Activated CD8-positive, alpha-beta T cell treated with anti-CD3 and anti-CD28 coated beads for 36 hours (primary cell): ENCODE data around the gene GMPR. TPM values are rescaled to one million over a fixed set of nuclear protein-coding genes. Genes with fewer than 3 reads are reported as not detected.

Experiments used
- ATAC-seq: fragments of 200-7000 bp; cut with Tn5 transposase; one replicate; pipeline ENCODE4 v1.10.0; 2021; ENCODE audit warnings: mild to moderate bottlenecking, moderate library complexity
- CTCF ChIA-PET: fragments of 350-600 bp; sonication (Branson Sonifier 250); formaldehyde crosslinking; loops from one replicate; lab custom pipeline; 2021; ENCODE audit warnings: antibody characterized with exemption; lab: Charles Lee
- POLR2A ChIA-PET: fragments of 350-600 bp; sonication (Branson Sonifier 250); formaldehyde crosslinking; loops from one replicate; lab custom pipeline; 2021; ENCODE audit warnings: antibody characterized with exemption; lab: Charles Lee
- DNase-seq: peaks from one replicate; pipeline ENCODE4 v3.0.0-alpha.2; 2020
- H3K27ac Mint-ChIP-seq: one replicate; pipeline ENCODE4 v1.8.0; 2021; ENCODE audit warnings: mild to moderate bottlenecking, mixed read lengths
- H3K27me3 Mint-ChIP-seq: one replicate; pipeline ENCODE4 v1.8.0; 2021; ENCODE audit warnings: mixed read lengths
- H3K36me3 Mint-ChIP-seq: one replicate; pipeline ENCODE4 v1.8.0; 2021; ENCODE audit warnings: low read depth, mixed read lengths
- H3K4me1 Mint-ChIP-seq: one replicate; pipeline ENCODE4 v1.8.0; 2021; ENCODE audit warnings: low read depth, mixed read lengths
- H3K4me3 Mint-ChIP-seq: one replicate; pipeline ENCODE4 v1.8.0; 2021; ENCODE audit warnings: mild to moderate bottlenecking, moderate library complexity, mixed read lengths
- H3K9me3 Mint-ChIP-seq: one replicate; pipeline ENCODE4 v1.8.0; 2021; ENCODE audit warnings: mixed read lengths
- intact Hi-C: fragments of 100-400 bp; cut with micrococcal nuclease; formaldehyde crosslinking; loops from one replicate; pipeline ENCODE4 v1.10.0; 2022
- total RNA-seq, 2 experiments: library from RNA; stranded (reverse); gene quantifications; one replicate each; pipeline ENCODE4 v1.2.3, GENCODE V29; 2021
- TF ChIP-seq, protein P1 (sequence below): fragments of 200-600 bp; IDR thresholded peaks from one replicate; pipeline ENCODE4 v1.8.0; 2022; ENCODE audit warnings: antibody characterized with exemption, mild to moderate bottlenecking

Gene GMPR
- total RNA-seq, 2 experiments from 2014 or later = 0.31 to 0.65 TPM

DNA sequence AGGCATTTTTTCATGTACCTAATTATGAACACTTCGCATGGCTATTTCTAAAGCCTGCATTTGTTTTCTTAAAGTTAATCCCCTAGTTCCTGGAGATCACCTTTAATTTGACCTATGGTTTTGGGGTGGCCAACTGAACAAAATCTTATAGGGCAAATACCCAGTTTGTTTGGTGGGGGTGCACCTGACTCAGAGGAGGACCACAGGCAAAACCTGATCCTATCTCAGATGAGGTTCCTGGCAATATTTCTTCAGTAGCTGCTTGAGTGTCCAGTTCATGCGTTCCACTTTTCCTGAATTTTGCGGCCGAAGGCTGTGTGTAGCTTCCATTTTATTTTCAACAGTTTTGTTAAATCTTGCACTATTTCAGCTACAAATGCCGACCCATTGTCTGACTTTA is 10.3 kb upstream of the GMPR start:
- TF ChIP-seq, protein P1, sequence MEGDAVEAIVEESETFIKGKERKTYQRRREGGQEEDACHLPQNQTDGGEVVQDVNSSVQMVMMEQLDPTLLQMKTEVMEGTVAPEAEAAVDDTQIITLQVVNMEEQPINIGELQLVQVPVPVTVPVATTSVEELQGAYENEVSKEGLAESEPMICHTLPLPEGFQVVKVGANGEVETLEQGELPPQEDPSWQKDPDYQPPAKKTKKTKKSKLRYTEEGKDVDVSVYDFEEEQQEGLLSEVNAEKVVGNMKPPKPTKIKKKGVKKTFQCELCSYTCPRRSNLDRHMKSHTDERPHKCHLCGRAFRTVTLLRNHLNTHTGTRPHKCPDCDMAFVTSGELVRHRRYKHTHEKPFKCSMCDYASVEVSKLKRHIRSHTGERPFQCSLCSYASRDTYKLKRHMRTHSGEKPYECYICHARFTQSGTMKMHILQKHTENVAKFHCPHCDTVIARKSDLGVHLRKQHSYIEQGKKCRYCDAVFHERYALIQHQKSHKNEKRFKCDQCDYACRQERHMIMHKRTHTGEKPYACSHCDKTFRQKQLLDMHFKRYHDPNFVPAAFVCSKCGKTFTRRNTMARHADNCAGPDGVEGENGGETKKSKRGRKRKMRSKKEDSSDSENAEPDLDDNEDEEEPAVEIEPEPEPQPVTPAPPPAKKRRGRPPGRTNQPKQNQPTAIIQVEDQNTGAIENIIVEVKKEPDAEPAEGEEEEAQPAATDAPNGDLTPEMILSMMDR = no peak
- no peaks in the 10 kb centered on the region for H3K9me3 Mint-ChIP-seq
- ChIA-PET POLR2A (no interaction called here), CTCF (interaction anchor here (1.0 kb wide), 1 partner anchor 12 kb away, joined by 5 read pairs; no protein-coding TSS in a partner anchor)
- ATAC-seq (no peak), DNase-seq (no peak)
- no peak overlapping the region for H3K4me3 Mint-ChIP-seq
- H3K27ac Mint-ChIP-seq = no peak overlapping the region
- no peaks in the 10 kb centered on the region for H3K4me1 Mint-ChIP-seq
- H3K27me3 Mint-ChIP-seq = peaks cover 6% of the 10 kb centered on the region
- intact Hi-C loops = no loop called here
- H3K36me3 Mint-ChIP-seq = no peaks in the 10 kb centered on the region

DNA sequence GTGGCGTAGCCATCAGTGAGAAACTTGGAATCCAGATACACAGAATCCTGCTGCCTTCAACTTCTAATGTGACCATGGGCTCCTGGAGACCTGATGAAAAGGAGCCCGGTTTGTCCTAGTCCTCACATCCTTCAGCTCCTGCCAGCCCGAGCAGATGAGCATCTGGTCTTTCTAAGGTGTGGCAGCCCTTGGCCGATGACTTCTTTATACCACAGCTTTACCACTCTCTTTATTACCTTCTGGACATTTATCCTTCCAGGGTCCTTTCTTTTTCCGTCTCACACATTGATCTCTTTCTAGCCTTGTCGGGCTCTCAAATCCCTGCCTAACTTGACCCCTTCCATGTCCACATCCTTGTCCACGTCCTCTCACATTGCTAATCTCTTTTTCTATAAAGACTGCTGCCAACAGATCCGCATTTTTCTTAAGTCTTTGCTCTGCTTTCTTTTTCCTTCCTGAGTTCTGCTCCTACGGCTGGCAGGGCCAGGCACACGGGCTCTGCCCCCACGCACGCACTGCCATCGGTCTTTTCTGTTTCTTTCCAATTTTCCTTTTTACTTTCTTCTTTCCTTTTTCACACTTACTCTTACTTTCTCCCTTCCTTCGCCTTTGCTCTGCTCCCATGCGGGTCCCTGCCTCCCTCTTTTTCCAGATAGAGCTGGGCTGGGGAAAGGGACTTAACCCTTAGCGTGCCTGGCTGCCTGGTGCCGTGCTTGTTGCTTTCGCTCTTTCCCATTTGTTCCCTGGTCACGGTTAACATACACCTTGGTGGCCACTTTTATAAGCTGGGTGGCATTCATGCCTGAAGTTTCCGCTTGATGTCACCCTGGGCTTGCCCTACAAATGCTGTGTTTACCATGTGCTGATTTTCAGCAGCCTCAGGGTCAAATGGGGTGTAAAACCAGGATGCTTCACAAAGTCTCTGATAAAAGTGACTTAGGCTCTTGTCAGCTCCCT is 9.4 kb upstream of the GMPR start:
- Mint-ChIP-seq H3K4me1 (no peaks in the 10 kb centered on the region), H3K27me3 (peaks cover 9% of the 10 kb centered on the region), H3K9me3 (no peaks in the 10 kb centered on the region), H3K4me3 (no peak overlapping the region), H3K36me3 (no peaks in the 10 kb centered on the region), H3K27ac (no peak overlapping the region)
- DNase-seq = no peak
- ChIA-PET POLR2A (no interaction called here), CTCF (interaction anchor here (1.0 kb wide), 1 partner anchor 11 kb away, joined by 5 read pairs; no protein-coding TSS in a partner anchor)
- ATAC-seq = no peak
- intact Hi-C loops = no loop called here
- TF ChIP-seq, protein P1 = no peak

DNA sequence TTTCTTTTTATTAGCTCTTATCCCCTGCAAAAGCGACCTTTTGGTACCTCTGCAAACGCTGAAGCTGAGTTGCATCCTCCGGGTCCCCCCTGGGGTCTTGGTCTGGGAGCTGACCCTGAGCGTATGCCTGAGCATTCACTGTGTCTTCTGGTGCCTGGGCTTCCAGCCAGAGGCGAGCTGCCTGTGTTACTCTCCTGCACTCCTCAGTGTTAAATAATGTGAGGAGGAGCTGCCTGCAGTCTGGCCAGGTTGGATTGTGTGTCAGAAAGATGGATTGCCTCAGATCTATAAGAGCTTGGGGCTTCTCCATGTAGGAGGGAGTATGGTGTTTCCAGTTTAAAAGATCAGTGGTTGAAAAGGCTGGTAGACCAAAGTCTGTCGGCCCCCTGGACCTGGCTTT is 8.7 kb upstream of the GMPR start:
- Mint-ChIP-seq H3K4me1 (no peaks in the 10 kb centered on the region), H3K36me3 (no peaks in the 10 kb centered on the region), H3K9me3 (no peaks in the 10 kb centered on the region), H3K27me3 (peaks cover 9% of the 10 kb centered on the region), H3K4me3 (no peak overlapping the region), H3K27ac (no peak overlapping the region)
- TF ChIP-seq, protein P1 = no peak
- intact Hi-C loops = no loop called here
- POLR2A ChIA-PET = no interaction called here
- CTCF ChIA-PET = interaction anchor here (0.7 to 0.8 kb wide), 2 partner anchors 12 to 24 kb away, joined by 3 read pairs; no protein-coding TSS in a partner anchor
- DNase-seq = no peak
- ATAC-seq = no peak

DNA sequence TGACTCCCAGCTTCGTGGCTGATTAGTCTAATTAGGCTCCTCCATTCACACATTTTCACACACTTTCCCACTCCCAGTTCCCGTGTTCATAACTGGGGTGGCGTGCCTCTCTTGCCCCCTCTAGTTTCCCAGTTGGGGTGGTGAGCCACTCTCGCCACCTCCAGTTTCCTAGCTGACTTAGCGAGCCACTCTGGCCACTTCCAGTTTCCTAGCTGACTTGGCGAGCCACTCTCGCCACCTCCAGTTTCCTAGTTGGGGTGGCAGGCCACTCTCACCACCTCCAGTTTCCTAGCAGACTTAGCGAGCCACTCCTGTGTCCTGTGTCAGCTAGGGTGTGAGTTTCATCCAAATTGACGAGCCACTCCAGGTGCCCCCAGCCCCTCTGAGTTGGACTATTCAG is 7.4 kb upstream of the GMPR start:
- CTCF ChIA-PET = interaction anchor here (1.5 kb wide), 1 partner anchor 26 kb away, joined by 3 read pairs; no protein-coding TSS in a partner anchor

More for the DNA sequence above, 7.4 kb upstream of the GMPR start:
- TF ChIP-seq, protein P1 = no peak
- ATAC-seq (no peak), DNase-seq (no peak)
- Mint-ChIP-seq H3K9me3 (no peaks in the 10 kb centered on the region), H3K27ac (no peak overlapping the region), H3K27me3 (peaks cover 16% of the 10 kb centered on the region), H3K36me3 (no peaks in the 10 kb centered on the region), H3K4me1 (no peaks in the 10 kb centered on the region), H3K4me3 (no peak overlapping the region)
- intact Hi-C loops = no loop called here
- POLR2A ChIA-PET = no interaction called here
